Hepatocyte (in vitro differentiated cells): ENCODE results near the gene MTMR3. TPM values are rescaled to one million over a fixed set of nuclear protein-coding genes. Genes with fewer than 3 reads are reported as not detected.
A peak's percentile ranks its signal among the peaks of the same experiment; 100 is the strongest.

Experiments
- DNase-seq: peaks from one replicate; pipeline ENCODE4 v3.0.0-alpha.2; 2016; ENCODE audit warnings: low spot score
- H2AFZ ChIP-seq: fragments of 200-600 bp; sonication (generic); 2 replicates; pipeline ENCODE4 v1.6.0; 2016; ENCODE audit warnings: antibody characterized with exemption, mild to moderate bottlenecking
- H3K27ac ChIP-seq: fragments of 200-600 bp; sonication (generic); 2 replicates; pipeline ENCODE4 v1.5.1; 2016; ENCODE audit warnings: mild to moderate bottlenecking
- H3K27me3 ChIP-seq: fragments of 200-600 bp; sonication (generic); 2 replicates; pipeline ENCODE4 v1.6.1; 2016
- H3K36me3 ChIP-seq: fragments of 200-600 bp; sonication (generic); replicated peaks from 2 replicates; pipeline ENCODE4 v1.5.1; 2016; ENCODE audit warnings: low read depth; ENCODE audit not compliant: insufficient read depth
- H3K4me1 ChIP-seq: fragments of 200-600 bp; sonication (generic); 2 replicates; pipeline ENCODE4 v1.5.1; 2016; ENCODE audit warnings: mild to moderate bottlenecking, moderate library complexity; ENCODE audit not compliant: insufficient read depth
- H3K4me2 ChIP-seq: fragments of 200-600 bp; sonication (generic); 2 replicates; pipeline ENCODE4 v1.6.0; 2016
- H3K4me3 ChIP-seq: fragments of 200-600 bp; sonication (generic); 2 replicates; pipeline ENCODE4 v1.5.1; 2016; ENCODE audit warnings: mild to moderate bottlenecking
- H3K79me2 ChIP-seq: fragments of 200-600 bp; sonication (generic); 2 replicates; pipeline ENCODE4 v1.6.0; 2017; ENCODE audit warnings: mild to moderate bottlenecking
- H3K9me2 ChIP-seq: fragments of 200-600 bp; sonication (generic); replicated peaks from 2 replicates; pipeline ENCODE4 v1.6.0; 2017; ENCODE audit warnings: mild to moderate bottlenecking; ENCODE audit not compliant: insufficient read depth
- H3K9me3 ChIP-seq: fragments of 200-600 bp; sonication (generic); 2 replicates; pipeline ENCODE4 v1.5.1; 2016; ENCODE audit warnings: low read depth, mild to moderate bottlenecking
- H4K20me1 ChIP-seq: fragments of 200-600 bp; sonication (generic); 2 replicates; pipeline ENCODE4 v1.6.0; 2016; ENCODE audit warnings: mild to moderate bottlenecking; ENCODE audit not compliant: insufficient read depth, poor library complexity, severe bottlenecking
- CTCF ChIP-seq: fragments of 200-600 bp; sonication (generic); IDR thresholded peaks from 2 replicates; pipeline ENCODE4 v1.5.1; 2016; ENCODE audit warnings: antibody characterized with exemption, mild to moderate bottlenecking; ENCODE audit not compliant: poor library complexity
- EZH2 ChIP-seq: fragments of 200-600 bp; sonication (generic); IDR thresholded peaks from 2 replicates; pipeline ENCODE4 v1.6.1; 2016; ENCODE audit warnings: antibody characterized with exemption, mild to moderate bottlenecking, borderline replicate concordance
- EZH2phosphoT487 ChIP-seq: fragments of 200-600 bp; sonication (generic); IDR thresholded peaks from one replicate; pipeline ENCODE4 v1.6.1; 2018; ENCODE audit warnings: antibody characterized with exemption, mild to moderate bottlenecking, low read depth, moderate library complexity; ENCODE audit not compliant: unreplicated experiment, severe bottlenecking
- WGBS: methylation state at CpG from one replicate; pipeline ENCODE4 v1.1.6; 2016; ENCODE audit warnings: low lambda C conversion rate; ENCODE audit errors: missing lambda C conversion rate; 5-methylcytosine and 5-hydroxymethylcytosine counted together
- polyA plus RNA-seq: library from polyadenylated mRNA; unstranded; fragments of >200 nt; fragmentation: Nextera tagmentation; extraction: Ambion mirVana; gene quantifications from 2 replicates; pipeline ENCODE4 v1.2.1, GENCODE V29; 2016
- total RNA-seq: library from RNA; depleted of rRNA; stranded (reverse); fragments of >200 nt; gene quantifications from 2 replicates; pipeline ENCODE4 v1.2.3, GENCODE V29; 2014

The MTMR3 gene
- total and polyA plus RNA-seq, 2 experiments from 2014 or later, result 16.2 to 42.7 TPM

- H4K20me1 ChIP-seq, result no peaks in the 10 kb centered on the region
- peaks cover 2% of the 10 kb centered on the region for H3K4me1 ChIP-seq
- no peak overlapping the region for H2AFZ ChIP-seq
- H3K4me2 ChIP-seq, result no peak overlapping the region
- H3K79me2 ChIP-seq, result no peaks in the 10 kb centered on the region
- TF ChIP-seq EZH2phosphoT487 (no peak), CTCF (no peak), EZH2 (no peak)
- WGBS, result 43% methylated on average over 3 of the region's 3 CpGs
- no peaks in the 10 kb centered on the region for H3K36me3 ChIP-seq
- no peaks in the 10 kb centered on the region for H3K9me3 ChIP-seq
- no peaks in the 10 kb centered on the region for H3K9me2 ChIP-seq
- DNase-seq, result no peak
- H3K27me3 ChIP-seq, result no peaks in the 10 kb centered on the region
- H3K27ac ChIP-seq, result peak overlapping the region; percentile 31
- no peak overlapping the region for H3K4me3 ChIP-seq
Observed at GRCh38 chr22:29870574-29870973, 12.4 kb upstream of the MTMR3 start.

- 24% methylated on average over 5 of the region's 5 CpGs for WGBS
- peak overlapping the region; percentile 47 for H3K4me2 ChIP-seq
- no peaks in the 10 kb centered on the region for H4K20me1 ChIP-seq
- H3K79me2 ChIP-seq, result no peaks in the 10 kb centered on the region
- no peaks in the 10 kb centered on the region for H3K27me3 ChIP-seq
- TF ChIP-seq CTCF, result no peak
- no peak for TF ChIP-seq EZH2
- no peak for TF ChIP-seq EZH2phosphoT487
- peak; percentile 45 for DNase-seq
- H3K36me3 ChIP-seq, result no peaks in the 10 kb centered on the region
- no peak overlapping the region for H3K4me3 ChIP-seq
- H2AFZ ChIP-seq, result peak overlapping the region; percentile 50
- H3K9me3 ChIP-seq, result no peaks in the 10 kb centered on the region
- no peaks in the 10 kb centered on the region for H3K9me2 ChIP-seq
- peak overlapping the region; percentile 34 for H3K27ac ChIP-seq
- peaks cover 2% of the 10 kb centered on the region for H3K4me1 ChIP-seq
Observed at GRCh38 chr22:29871684-29872083, 11.3 kb upstream of the MTMR3 start.

GRCh38 chr22:29872144-29872893 lies 10.7 kb upstream of the MTMR3 start:
- Histone ChIP-seq H3K27ac (no peak overlapping the region), H2AFZ (peak overlapping the region; percentile 50), H3K9me3 (no peaks in the 10 kb centered on the region), H3K4me1 (peaks cover 2% of the 10 kb centered on the region), H4K20me1 (no peaks in the 10 kb centered on the region), H3K4me2 (peak overlapping the region; percentile 47), H3K79me2 (no peaks in the 10 kb centered on the region), H3K36me3 (no peaks in the 10 kb centered on the region), H3K9me2 (no peaks in the 10 kb centered on the region), H3K27me3 (no peaks in the 10 kb centered on the region), H3K4me3 (no peak overlapping the region)
- TF ChIP-seq CTCF, result no peak
- TF ChIP-seq EZH2, result no peak
- no peak for TF ChIP-seq EZH2phosphoT487
- WGBS, result 86% methylated on average over 3 of the region's 3 CpGs
- no peak for DNase-seq
